Activated gamma-delta T cell treated with Interleukin-2 at 50 U/mL for 16 hours (primary cell): ENCODE measurements around the gene MIS18A.
"Not testable (repeated sequence)": the region's sequence is repeated elsewhere in the genome, so short reads cannot be mapped to it uniquely, and the experiment has no call there.

ENCODE experiments used
- DNase-seq: peaks from one replicate; pipeline ENCODE4 v3.0.0-alpha.2; 2020

The MIS18A gene, protein sequence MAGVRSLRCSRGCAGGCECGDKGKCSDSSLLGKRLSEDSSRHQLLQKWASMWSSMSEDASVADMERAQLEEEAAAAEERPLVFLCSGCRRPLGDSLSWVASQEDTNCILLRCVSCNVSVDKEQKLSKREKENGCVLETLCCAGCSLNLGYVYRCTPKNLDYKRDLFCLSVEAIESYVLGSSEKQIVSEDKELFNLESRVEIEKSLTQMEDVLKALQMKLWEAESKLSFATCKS

DNA sequence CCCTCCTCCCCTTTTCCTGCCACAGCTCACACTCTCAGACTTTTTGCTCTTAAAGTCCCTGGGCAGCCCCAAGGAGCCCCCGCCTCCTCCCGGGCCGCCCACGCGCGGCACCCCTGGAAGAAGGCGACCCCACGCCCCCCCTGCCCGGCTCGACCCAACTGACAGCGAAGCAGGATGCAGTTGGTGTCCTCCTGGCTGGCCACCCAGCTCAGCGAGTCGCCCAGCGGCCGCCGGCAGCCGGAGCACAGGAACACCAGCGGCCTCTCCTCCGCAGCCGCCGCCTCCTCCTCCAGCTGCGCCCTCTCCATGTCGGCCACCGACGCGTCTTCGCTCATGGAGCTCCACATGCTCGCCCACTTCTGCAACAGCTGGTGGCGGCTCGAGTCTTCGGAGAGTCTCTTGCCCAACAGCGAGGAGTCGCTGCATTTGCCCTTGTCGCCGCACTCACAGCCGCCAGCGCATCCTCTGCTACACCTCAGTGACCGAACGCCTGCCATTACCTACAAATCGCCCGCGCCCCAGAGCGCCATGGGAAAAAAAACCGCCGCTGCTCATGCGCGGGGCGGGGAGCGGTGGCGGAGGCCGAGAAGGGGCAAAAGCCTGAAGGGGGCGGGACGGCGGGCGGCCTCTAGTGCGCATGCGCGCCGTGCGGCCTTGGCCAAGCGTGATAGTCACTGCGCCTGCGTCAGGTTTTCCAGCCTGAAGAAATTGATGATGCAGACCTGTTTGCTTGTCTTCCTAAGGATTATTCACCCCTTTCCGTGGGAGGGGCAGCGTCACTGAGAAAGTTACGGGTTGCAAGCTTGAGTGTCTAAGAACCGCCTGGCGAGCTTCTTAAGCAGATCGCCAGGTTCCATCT lies at the start of gene MIS18A:
MIS18A (minus strand) TSS at position 532 of the 859 bp plus-strand sequence; CDS start at position 497, 35 bp downstream.
- DNase-seq, result peak; percentile 96

DNA sequence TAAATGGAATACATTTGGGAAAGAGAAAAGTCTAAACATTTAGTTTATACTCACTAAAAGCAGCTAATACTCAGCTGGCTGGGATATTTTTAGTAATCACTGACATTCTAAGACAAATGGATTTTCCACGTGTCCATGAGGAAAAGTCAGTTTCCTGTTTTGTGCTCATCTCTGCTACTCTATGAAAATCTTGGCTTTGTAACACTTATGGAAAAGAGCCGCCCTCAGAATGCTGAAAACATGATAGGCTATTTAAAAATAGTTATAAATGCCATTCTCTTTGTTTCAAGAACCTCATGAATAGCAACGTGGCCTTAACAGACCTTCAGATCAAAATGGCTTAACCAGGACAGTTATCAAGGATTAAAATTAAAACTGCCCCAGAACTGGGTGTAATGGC lies 49.7 kb upstream of the MIS18A start:
- no peak for DNase-seq

DNA sequence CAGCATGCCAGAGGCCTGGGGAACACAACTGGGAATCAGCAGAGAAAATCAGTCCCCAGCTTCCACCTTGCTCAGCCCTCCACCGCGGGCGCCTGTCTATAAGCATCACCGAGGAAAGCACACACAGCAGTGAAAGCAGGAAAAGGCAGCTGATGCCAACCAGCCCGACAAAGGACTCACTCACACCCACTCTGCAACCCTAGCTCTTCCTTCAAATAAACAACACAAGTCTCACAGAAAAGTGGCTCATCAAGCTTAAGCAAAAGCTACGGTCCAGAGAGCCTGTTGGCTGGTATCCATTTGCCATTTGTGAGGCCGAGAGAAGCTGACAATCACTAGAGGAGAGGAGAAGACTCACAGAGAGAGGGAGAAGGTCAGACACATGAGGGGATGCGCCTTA lies 46.9 kb upstream of the MIS18A start:
- DNase-seq, result no peak

DNA sequence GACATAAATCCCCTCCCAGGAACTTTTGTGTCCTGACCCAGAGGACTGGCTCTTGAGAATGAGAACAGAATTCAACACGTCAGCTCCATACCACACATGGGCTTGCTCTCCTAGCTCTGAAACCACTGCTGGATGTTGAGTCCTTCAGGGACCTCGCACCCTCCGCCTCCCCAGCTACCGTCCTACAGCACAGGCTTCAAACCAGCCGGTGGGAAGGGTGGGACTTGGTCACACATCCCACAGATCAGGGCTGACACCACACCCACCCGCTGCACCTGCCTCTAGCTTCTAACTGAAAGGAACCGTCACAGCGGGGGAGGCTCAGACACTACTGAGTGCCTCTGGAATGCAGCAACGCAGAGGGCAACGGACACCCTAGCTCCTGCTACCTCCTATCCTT lies 43.8 kb upstream of the MIS18A start:
- no peak for DNase-seq

DNA sequence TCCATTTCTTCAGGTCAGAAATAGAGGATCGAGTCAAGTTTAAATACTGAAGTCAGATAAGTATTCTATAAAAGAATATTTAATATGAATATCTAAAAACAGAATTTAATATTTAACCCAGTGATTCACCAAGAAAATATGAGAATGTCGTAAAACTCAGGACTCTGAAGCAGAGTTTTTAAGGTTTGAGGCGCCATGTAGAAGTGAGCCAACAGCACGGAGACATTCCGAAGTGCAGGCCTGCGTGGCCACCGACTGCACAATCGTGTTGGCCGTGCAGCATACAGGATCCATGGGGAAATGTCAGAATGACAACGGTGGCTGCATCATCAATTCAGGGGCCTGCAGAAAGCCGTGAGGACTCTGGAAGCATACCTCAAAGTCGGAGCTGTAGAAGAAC lies 43.3 kb upstream of the MIS18A start:
- DNase-seq, result no peak

DNA sequence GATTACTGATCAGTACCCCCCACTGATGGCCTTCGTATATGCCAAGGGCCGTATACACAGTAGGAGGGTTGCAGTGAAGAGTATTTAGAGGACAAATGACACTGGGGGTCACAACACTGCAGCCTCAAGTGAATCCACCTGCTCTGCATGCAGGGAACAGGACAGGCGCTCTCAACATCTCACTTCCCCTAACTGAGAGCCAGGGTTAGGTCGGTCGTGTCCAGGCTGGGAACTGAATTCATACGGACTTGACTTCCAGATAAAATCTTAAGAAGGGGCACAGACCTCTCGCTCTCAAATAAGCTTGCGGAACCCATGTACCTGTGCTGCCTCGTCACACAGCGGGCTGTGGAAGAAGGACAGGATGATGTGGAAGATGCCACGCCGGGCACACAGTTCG lies 42.6 kb upstream of the MIS18A start:
- no peak for DNase-seq

DNA sequence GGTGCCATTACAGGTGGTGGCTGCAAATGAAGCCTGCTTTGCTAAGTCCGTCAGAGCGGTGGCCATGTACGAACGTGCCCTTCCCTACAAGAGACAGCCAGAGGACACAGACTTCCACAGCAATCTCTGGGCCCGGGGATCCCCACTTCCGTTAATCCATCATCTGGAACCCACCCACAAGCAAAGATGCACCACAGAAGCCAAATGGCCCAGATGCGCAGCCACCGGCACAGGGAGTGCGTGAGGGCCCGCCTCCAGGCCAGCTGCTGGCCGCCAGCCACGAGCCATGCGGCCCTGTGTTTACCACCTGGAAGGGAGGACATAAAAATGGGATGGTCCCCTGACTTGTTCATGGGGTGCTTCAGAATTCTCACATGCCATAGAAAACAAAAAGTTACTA lies 41.9 kb upstream of the MIS18A start:
- DNase-seq, result no peak

DNA sequence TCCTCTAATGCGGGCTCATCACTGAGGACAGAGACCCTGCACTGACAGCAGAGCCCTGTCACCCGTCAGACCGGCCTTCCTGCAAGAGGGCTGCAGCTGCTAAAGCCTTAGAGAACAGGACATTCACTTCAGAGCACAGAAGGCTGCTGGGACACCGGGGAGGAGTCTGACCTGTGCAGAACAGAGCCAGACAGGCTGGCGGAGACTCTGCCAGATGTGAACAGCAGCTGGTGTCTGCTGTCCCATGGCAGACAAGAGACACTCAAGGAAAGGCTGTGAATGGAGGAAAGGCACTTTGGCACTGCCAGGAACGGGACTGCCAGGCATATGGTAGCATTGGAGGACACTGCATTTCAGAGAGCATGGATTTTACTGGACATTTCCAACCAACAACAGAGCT lies 41.2 kb upstream of the MIS18A start:
- DNase-seq, result no peak

DNA sequence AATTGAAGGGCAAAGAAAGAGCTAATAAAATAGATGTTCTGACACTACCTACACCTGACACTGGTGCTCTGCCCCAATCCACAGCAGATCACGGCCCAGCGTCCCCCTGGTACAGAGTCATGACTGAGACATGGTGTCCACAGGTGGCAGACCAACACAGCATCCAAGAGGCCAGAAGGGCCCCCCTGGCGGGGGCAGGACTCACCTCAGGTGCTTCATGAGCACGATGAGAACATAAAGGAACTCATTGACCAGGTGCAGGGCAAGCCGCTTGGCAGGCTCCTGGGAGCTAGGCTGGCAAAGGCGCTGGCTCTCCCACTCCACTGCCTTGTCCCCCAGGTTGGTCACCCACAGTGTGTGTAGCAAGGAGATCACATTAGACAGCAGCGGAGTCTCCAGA lies 40.2 kb upstream of the MIS18A start:
- no peak for DNase-seq

DNA sequence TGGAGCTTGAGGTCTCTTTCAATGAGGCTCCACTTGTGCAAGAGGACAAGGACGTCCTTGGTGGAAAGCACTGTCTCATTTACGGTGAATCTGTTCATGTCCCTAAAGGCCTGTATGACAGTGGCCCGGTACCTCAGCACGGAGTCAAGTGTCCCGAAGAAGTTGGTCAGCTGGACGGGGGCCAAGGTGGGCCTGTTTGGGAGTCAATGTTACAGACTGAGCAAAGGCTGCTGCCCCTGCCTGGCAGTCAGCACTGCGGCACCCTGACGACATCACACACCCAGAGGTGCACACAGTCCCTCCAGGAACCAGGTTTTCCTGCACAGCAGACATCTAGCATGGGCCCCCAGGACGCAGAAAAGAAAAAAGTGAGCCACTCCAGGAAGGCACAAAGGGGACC lies 38.9 kb upstream of the MIS18A start:
- DNase-seq, result no peak

DNA sequence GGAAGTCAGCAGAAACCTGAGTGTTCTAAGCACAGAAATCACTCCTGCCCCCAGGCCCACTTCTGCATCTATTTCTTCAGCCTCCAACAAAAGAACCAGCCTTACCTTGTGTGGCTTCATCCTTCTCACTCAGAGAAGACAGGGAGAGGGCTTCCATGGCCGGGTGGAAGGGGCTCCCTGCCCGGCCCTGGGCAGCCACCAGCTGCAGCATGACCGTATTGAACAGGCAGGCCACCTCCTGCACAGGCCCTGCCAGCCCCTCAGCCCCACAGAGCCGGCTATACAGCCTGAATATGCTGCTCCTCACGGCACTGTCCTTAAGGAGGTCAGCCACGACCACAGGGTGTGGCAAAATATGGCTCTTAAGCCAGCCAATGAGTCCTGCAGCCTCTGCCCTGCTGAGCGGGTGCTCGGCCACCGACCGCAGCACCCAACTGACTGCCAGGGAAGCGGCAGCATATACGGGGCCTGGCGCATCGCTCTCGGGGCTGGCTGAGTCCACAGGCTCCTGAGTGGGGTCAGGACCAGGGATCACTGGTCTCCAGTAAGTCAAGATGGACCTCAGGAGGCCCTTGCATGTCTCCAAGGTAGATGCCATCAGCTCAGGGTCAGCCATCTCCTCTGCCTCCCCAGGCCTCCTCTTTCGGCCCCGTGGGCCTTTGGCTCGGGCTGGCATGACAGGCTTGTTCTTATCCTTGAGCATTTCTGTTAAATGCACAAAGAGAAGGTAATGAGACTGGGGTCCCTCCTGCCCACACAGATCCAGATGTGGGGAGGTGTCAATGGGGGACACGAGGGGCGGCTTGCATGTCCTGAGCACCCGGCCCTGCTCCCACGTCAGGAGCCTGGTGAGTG lies 37.7 kb upstream of the MIS18A start:
- DNase-seq, result no peak

DNA sequence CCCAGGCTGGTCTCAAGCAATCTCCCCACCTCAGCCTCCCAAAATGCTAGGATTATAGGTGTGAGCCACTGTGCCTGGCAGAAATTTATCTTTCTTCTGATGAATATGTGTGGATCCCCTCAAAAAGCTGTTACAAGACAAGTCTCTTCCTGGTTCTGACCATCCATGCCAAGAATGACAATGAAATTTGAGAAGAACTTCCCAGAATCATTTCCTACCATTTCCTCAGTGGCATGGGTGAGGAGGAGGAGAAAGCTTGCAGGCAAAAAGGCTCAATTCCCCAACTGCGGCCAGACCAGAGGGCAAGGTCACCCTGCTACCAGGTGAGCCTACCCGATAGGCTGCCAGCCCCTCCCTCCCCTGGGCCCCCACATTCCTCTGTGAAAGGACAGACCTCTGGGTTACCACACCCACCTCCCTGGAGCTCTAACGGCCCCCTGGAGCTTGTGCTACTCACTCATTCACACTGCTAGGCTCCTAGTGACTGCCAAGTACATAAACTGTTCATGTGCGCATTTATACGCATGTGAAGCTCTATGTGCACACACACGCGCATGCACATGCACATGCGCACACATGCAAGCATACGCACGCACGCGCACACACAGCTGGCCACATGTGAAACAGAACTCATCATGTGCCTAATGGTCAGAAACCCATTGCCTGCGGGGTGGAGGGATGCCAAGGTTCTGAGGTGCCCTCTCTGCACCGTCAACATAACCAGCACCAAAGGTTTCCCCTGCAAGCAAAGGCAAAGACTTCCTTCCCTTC lies 36.8 kb upstream of the MIS18A start:
- DNase-seq, result no peak

DNA sequence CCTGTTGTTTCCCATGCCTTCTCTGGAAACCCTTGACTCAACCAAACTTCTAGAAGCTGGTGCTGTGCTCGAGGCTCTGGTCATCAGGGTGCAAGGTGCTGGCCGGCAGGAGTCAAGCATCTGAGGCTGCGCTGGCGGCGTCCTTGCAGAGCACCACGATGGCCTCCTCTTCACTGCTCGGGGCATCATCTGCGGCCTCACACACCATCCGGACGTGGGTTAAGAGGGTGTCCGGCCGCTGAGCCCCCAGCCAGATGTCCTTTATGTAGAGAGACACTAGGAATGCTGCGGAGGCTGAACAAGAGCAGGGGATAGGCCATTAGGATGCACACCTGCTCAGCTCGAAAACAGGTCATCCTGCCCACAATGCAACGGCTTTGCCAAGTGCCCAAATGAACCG lies 36.0 kb upstream of the MIS18A start:
- no peak for DNase-seq

DNA sequence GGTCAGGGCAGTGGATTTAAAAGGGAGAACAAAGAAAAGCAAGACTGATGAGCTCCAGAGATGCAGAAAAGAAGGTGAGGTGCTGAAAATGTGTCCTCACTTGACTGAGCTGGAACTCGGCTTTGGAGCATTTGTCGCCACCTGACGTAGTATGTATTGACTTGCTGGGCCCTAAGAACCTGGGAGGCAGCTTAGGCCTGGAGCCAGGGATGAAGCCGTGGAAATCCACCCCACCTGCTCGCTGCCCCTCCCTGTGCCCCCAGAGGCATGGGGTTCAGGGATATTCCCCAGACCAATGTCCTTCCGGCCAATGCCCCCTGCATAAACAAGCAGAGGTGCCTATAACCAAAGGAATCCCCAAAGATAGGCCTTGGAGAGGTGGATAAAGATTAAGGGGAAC lies 34.1 kb upstream of the MIS18A start:
- no peak for DNase-seq

DNA sequence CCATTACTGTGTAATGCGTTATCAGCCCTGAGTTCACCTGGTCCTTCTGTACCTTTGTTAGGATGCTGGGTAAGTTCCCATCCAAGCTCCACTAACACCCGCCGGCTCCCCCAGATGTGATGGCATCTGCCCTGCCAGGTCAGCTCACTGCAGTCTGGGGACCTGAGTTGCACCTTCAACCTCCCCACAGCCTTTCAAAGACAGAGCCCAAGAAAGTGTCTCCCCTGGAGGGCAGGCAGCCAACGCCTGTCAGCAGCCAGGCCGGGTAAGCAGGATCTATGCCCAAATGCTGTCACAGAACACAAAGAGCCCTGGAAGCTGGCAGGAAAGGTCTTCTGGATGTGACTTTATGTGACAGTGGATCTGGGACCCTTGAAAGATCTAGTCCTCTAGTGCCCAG lies 33.5 kb upstream of the MIS18A start:
- no peak for DNase-seq

DNA sequence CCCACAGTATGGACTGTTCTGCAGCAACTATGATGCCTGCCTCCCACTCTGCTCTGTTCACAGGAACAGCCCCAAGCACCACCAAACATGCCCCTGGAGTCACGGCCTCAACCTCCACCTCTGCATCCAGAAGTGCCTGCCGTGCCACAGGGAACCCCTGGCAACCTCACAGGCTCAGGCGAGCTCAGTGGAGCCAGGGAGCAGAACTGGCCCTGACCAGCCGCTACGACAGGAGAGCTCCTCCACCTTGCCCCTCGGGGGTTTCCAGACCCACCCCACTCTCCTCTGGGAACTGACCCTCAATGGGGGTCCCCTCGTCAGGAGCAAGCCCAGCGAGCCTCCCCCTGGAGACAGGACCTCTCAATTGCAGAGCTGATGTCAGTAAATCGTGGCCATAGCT lies 32.8 kb upstream of the MIS18A start:
- no peak for DNase-seq

DNA sequence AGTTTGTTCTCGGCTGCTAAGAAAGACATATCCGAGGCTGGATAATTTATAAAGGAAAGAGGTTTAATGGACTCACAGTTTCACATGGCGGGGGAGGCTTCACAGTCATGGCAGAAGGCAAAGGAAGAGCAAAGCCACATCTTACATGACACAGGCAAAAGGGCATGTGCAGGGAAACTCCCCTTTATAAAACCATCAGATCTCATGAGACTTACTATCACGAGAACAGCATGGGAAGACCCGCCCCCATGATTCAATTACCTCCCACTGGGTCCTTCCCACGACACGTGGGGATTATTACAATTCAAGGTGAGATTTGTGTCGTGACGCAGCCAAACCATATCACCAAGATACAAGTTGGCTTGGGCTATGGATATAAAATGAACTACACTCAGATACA lies 32.1 kb upstream of the MIS18A start:
- not testable (repeated sequence) for DNase-seq

DNA sequence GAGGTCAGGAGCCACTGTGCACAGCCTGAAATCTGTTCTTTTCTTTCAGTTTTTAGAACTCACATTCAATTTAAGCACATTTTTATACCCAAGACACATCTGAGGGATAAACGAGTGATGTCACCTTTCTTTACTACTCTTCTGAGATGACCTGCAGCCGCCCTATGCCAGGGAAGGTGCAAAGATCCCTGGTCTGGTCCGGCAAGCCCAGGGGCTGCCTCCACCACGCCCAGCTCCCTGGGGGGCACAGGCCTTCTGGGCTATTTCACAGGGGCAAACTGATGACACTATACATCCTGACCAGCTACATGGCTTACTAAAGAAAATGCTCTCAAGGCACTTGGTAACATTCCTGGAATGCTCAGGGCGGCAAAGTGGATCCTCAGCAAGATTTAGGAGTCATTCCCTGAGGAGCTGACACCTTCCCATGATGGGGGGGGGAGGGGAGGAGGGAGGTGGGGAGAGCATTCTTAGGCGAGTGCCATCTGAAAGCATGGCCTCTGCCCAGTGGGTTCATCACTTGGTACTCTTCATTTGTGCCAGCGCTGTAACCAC lies 31.1 kb upstream of the MIS18A start:
- no peak for DNase-seq

DNA sequence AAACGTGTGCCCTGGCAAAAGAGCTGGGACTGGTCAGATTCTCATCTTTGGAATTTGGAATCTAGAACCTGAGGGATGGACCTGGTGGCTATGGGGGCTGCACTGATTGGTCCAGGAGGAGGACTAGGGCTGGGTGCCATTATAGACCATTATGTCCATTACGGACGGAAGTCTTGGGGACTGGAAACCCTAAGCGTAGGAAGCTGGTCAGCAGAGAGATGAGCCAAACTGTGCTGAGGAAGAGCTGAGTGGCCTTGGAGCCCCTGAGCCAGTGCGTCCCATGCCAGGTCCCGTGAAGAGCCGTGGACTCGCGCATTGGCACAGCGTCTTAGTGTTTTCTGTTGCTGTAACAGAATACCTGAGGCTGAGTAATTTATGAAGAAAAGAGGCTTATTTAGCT lies 29.8 kb upstream of the MIS18A start:
- no peak for DNase-seq

DNA sequence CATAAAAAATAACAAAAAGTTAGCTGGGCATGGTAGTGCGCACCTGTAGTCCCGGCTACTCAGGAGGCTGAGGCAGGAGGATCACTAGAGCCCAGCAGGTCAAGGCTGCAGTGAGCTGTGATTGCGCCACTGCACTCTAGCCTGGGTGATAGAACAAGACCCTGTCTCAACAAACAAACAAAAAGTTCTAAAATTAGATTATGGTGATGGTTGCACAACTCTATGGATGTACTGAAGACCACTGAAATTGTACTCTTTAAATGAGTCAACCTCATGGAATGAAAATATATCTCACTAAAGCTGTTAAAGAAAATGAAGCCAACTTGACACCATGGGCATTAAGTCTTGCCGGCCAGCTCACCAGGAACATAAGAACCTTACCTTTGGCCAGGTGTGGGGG lies 28.9 kb upstream of the MIS18A start:
- no peak for DNase-seq

DNA sequence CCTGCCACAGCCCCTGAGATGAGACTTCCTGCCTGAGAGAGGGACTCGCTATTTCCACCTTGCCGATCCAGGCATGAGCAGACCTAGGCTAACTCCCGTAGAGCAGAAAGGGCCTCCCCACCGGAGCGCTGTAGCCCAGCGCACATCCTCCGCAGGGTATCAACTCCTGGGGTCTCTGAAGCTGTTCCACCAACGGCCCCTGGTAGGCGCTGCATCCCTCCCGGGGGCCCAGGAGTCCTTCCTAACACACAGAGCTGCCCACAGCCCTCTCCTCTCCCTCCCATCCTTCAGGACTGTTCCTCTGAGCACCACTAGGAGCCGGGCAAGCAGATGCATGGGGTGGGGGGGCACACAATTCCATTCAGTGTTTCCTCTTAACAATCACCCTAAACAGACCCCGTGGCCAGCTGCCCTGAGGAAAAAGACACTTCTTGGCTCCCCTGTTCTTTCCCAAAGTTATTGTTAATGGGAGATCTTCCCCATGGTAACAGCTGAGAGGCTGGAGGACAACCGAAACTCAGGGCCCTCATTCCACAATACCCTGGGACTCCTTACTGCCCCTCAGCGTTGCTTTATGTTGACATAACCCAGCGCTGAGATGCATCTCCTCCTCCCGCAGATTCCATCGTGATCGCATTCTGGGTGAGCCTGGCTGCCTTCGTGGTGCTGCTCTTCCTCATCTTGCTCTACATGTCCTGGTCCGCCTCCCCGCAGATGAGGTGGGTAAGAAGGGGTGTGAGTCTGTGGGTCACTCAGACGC lies 27.4 kb upstream of the MIS18A start:
- no peak for DNase-seq

DNA sequence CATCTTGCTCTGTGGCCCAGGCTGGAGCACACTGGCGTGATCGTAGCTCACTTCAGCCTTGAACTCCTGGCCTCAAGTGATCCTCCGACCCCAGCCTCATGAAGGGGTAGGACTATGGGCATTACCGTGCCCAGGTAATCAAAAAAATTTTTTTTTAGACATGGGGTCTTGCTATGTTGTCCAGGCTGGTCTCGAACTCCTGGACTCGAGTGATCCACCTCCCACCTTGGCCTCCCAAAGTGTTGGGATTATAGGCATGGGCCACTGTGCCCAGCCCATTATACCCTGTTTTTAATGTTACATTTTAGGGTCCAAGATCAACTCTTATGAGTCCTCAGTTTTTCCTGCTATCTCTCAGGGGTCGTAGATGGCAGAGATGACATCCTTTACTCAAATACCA lies 26.1 kb upstream of the MIS18A start:
- no peak for DNase-seq
